Activated CD4-positive, alpha-beta T cell treated with anti-CD3 and anti-CD28 coated beads for 4 hours (primary cell): ENCODE data around the gene PAQR9.
A peak's percentile ranks its signal among the peaks of the same experiment; 100 is the strongest.

Experiments used
- DNase-seq, 2 donors: peaks; one replicate each; pipeline ENCODE4 v3.0.0-alpha.2; 2020

Gene PAQR9

GRCh38 chr3:142982038-142982773 lies 18.7 kb upstream of the PAQR9 start:
- DNase-seq: no peak

DNA sequence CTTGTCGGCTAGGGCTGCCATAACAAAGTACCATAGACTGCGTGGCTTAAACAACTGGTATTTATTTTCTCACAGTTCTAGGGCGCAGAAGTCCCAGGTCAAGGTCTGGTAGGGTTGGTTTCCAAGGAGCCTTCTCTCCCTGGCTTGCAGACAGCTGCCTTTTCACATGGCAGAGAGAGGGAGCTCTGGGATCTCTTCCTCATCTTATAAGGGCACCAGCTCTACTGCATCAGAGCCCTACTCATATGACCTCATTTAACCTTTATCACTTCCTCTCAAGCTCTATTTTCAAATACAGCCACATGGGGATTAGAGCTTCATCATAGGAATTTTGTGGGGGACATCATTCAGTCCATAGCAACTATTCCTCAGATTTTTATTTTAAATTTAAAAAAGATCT lies 17.6 kb upstream of the PAQR9 start:
- no peak for DNase-seq

- no peak for DNase-seq
Measured at GRCh38 chr3:142977399-142977728, 13.9 kb upstream of the PAQR9 start.

DNA sequence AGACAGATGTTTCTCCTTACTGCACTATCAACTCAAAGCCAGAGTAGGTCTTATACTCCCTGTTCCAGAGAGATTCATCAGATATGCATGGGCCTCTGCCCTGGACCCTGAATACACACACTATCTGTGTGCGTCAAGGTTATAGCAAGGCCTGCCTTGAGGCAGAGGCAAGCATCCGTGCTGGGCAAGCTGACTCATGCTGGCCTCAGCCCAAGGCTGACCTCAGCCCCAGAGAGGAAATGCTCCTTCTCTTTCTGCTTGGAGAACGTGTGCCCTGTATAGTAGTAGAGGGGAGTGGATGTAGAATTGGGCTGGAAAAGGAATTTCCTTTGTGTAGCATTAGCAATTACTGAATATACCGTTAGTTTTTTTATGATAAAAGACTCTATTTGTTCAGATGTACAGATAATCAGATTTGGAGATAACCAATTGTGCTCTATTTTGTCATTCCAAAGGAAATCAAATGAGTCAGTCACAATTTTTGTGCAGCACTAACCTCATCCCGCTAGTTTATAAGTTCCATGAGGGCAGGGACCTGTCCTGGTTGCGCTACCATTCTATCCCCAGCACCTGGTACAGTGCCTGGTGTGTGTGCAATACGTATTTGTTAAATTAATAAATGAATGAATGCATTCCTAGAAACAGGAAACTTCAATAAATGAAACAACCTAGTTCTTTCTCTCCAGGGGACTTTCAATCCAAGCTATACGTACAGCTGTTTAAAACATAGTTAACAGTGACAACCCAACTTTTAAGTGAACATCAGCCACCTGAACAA lies 13.3 kb upstream of the PAQR9 start:
- DNase-seq: no peak

- DNase-seq: no peak
Measured at GRCh38 chr3:142975316-142975995, 12.0 kb upstream of the PAQR9 start.

DNA sequence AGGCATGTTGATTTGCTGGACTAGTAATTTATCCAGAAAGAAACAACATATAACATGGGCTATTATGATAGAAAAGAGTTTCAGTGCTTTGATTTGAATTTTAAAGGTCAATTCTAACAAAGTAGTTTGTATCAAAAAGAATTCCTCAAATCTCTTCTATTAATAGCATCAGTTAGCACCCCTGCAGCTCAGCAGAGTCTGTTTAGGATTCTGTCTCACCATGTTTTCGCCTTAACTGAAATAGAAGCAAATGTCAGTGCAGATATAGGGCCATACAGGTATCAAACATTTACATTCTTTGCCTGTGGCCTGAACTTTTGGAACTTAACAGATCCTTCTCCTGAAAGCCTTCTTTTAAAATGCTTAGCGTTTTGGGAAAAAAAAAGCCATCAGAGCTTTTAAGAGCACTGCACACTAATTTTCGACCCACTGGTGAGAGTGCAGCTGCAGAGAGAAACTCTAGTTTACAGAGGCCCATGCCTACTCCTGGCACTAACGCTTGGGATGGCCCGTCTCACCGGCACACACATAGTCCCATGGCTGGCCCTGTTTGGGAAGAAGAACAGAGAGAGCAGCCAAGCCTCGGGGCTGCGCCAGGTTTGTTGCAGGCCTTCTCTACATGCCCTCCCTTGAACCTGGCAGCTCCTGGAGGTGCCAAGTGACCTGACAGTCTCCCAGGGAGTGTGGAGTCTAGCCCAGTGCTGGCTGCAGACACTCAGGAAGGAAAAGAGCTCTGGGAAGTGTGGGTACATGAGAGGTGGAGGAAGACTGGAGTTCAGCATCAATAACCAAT lies 9.9 kb upstream of the PAQR9 start:
- no peak for DNase-seq

GRCh38 chr3:142972092-142972753 lies 8.7 kb upstream of the PAQR9 start:
- no peak for DNase-seq

GRCh38 chr3:142971431-142971830 lies 8.0 kb upstream of the PAQR9 start:
- DNase-seq: no peak

GRCh38 chr3:142968319-142969025 lies 5.0 kb upstream of the PAQR9 start:
- no peak for DNase-seq

- DNase-seq: no peak
Measured at GRCh38 chr3:142966808-142967207, 3.3 kb upstream of the PAQR9 start.

DNA sequence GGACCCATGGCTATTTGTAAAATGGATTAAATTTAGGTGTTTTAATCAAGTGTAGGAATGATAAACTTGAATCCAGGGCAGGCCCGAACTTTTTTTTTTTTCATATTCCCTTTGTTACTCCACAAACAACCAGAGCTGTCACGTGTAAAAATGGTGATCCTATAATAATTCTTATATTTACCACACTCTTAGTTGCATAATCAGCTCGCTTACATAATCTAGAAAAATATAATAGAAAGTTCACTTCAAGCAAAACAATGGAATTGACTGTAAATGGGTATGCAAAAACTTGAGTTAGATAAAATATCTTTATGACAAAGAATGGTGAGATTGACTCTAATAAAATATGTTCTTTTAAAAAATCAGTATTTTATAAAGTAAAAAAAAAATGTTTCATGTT lies 2.1 kb upstream of the PAQR9 start:
- no peak for DNase-seq

DNA sequence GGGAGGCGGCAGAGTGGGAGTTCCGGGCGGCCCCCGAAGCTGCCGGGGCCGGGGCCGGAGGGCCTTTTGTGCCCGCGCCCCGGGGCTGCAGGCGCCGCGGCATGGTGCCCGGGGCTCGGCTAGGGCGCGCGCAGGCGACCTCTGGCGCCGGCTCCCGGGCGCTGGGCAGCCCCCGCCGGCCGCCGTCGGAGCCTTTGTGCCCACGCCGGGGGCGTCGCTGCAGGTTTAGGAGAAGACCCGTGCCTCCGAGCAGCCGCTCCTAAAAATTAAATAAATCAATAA lies 299 bp downstream of the PAQR9 start:
- no peak for DNase-seq

DNA sequence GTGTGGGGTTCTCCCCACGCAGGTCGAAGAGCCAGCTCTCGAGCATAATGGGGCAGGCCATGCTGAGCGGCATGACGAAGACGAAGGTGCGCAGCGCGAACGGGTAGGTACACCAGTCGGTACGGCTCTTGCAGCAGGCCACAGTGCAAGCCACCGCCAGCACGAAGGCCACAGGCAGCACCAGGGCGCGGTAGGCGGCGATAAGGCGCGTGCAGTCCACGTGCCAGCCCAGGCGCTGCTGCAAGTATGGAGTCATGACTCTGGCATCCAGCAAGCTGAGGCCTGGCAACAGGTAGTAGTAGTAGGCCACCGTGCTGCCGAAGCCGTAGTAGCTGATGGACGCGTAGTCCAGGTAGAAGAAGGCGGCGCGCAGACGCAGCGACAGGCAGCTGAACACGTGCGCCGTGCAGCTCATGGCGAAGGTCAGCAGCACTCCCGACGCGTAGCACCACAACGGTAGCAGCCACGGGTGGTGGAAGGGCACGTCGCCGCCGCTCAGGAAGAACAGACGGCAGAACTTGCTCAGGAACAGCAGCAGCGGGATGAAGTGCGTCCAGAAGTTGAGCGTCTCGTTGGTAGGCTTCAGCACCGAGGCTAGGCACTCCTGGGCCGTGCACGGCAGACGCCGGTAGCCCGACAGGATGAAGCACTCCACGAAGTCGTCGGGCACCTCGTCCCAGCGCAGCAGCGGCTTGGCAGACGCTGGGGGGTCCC lies 797 bp downstream of the PAQR9 start:
- no peak for DNase-seq

DNA sequence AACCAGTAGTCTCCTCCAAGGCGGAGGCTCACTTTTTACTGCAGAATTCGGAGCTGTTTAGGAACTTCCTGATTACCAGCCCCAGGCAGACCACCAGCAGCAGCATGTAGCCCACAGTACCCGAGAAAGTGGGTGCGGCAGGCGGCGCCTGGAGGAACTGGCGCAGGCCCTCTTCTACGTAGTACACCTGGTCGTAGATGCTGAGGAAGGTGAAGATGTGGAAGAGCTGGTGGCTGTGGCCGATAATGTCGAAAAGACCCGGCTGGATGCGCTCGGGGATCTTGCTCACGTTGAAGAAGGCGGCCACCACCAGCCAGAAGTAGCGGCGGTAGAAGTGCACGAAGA lies 1.3 kb downstream of the PAQR9 start:
- no peak for DNase-seq

GRCh38 chr3:142961539-142961938 lies 1.9 kb downstream of the PAQR9 start:
- DNase-seq: no peak

DNA sequence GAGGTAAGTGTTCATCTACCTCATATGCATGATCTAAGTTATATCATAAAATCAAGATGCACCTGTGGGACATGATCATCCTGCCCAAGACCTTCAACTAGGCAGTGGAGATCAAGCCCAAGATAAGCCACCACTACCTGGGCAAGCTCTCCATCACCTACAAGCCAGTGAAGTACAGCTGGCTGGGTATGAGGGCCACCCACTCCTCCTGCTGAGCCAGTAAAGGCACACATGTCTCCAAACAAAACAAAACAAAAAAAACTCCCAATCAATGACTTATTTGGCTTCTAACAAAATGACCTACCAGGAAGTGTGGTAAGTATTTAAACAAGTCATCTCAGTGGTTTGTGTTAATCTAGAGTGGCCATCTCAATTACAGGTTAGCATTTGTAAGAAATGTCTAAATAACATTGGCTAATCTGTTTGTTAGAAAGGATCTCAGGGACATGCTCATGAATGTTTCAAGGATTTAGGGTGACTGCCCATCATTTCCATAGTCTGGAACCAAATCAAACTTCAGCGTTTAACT lies 3.1 kb downstream of the PAQR9 start:
- no peak for DNase-seq

DNA sequence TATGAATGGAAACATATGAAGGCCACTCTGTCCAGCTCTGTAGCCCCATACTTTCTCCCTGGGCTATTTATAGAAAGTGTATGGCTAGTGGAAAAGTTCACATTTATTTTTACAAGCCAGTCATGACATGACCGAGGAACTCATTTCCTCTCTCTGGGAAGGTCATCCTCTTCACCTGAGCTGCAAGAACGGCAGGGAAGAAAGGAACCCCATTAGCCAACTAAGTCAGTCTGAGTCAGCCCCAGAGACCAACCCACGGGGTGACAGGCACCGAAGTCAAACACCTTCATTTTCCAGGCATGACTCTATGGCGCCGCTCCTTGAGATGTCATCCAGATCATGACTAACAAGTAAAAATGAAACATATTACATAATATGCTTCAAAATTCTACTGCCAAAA lies 4.8 kb downstream of the PAQR9 start:
- peak; percentile 17 to 18 for DNase-seq

- no peak for DNase-seq
Measured at GRCh38 chr3:142953443-142953842, 10.0 kb downstream of the PAQR9 start.

- DNase-seq: no peak
Measured at GRCh38 chr3:142952272-142953193, 10.9 kb downstream of the PAQR9 start.

GRCh38 chr3:142951794-142952193 lies 11.7 kb downstream of the PAQR9 start:
- no peak for DNase-seq
